ENCODE results near the gene EPHB4.

DNA sequence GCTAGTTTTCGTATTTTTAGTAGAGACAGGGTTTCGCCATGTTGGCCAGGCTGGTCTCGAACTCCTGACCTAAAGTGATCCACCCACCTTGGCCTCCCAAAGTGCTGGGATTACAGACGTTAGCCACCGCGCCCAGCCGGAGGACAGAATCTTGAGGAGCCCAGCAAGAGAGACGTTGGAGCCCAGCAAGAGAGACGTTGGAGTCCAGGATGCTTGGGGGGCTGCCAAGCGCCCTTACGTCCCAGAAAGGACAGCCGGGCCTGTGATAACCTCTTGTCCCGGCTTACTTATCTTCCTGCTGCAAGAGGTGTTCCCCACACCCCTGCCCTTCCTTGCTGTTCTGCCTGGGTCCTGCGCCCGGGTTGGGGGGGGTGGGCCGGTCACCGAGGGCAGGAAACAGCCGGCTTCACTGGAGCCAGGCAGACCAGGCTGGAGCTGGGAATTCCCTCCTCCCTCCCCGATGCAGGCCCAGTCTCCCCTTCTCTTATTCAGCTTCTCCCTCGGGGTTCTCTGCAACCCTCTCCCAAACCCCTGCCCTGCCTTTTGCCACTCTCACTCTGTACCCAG, 1.9 kb upstream of the EPHB4 start:
- TF ChIP-seq, protein P1, sequence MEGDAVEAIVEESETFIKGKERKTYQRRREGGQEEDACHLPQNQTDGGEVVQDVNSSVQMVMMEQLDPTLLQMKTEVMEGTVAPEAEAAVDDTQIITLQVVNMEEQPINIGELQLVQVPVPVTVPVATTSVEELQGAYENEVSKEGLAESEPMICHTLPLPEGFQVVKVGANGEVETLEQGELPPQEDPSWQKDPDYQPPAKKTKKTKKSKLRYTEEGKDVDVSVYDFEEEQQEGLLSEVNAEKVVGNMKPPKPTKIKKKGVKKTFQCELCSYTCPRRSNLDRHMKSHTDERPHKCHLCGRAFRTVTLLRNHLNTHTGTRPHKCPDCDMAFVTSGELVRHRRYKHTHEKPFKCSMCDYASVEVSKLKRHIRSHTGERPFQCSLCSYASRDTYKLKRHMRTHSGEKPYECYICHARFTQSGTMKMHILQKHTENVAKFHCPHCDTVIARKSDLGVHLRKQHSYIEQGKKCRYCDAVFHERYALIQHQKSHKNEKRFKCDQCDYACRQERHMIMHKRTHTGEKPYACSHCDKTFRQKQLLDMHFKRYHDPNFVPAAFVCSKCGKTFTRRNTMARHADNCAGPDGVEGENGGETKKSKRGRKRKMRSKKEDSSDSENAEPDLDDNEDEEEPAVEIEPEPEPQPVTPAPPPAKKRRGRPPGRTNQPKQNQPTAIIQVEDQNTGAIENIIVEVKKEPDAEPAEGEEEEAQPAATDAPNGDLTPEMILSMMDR (IDR thresholded peaks at IDR 0.05), result no peak
- TF ChIP-seq POLR2A (IDR thresholded peaks at IDR 0.05), result no peak

Measured in adrenal gland (tissue), 5 donors.